K562 (cell line): ENCODE data around the gene CD164. TPM values are rescaled to one million over a fixed set of nuclear protein-coding genes. Genes with fewer than 3 reads are reported as not detected.

ENCODE experiments used
- BDP1 ChIP-seq: IDR thresholded peaks from 3 replicates; pipeline ENCODE4 v1.6.1; 2011; ENCODE audit not compliant: insufficient read length, insufficient read depth
- COPS2 ChIP-seq: fragments of 450-650 bp; conservative IDR thresholded peaks from 2 replicates; pipeline ENCODE4 v1.6.1; 2016; ENCODE audit warnings: mild to moderate bottlenecking, moderate library complexity
- MAZ ChIP-seq, 2 experiments: fragments of 450-650 bp in 1 of 2; sonication (generic) in 1 of 2; formaldehyde crosslinking; IDR thresholded peaks in 1 of 2; conservative IDR thresholded peaks in 1 of 2; 2 replicates each; pipeline versions ENCODE4 v1.4.0 to v1.5.0; 2020; ENCODE audit warnings: mild to moderate bottlenecking in 1 of 2, missing genetic modification reagents in 1 of 2
- POLR2B ChIP-seq: fragments of 450-650 bp; IDR thresholded peaks from 2 replicates; pipeline ENCODE4 v1.6.1; 2018; ENCODE audit warnings: low read depth; ENCODE audit not compliant: partially characterized antibody
- ZNF347 ChIP-seq: fragments of 450-650 bp; formaldehyde crosslinking; IDR thresholded peaks from 2 replicates; pipeline ENCODE4 v1.4.0; 2020; ENCODE audit warnings: low read depth, mild to moderate bottlenecking, moderate library complexity
- ZSCAN29 ChIP-seq: fragments of 450-650 bp; IDR thresholded peaks from 2 replicates; pipeline ENCODE4 v1.6.1; 2017
- polyA plus RNA-seq, 8 experiments: library from polyadenylated mRNA; depleted of rRNA in 4 of 8; stranded (reverse) in 5 of 8; unstranded in 3 of 8; fragments of >200 nt; fragmentation: Nextera tagmentation in 2 of 8; fragmentation: Illumina TruSeq in 1 of 8; extraction: Ambion mirVana in 2 of 8; extraction: Trizol in 1 of 8; gene quantifications; 2 replicates each; pipeline versions ENCODE4 v1.2.1 to v1.2.3, GENCODE V29; 2011 to 2014; ENCODE audit warnings: inconsistent platforms in 1 of 8, missing spikeins in 1 of 8
- total RNA-seq, 7 experiments: library from RNA; depleted of rRNA in 6 of 7; stranded (reverse); fragments of >200 nt in 6 of 7; fragmentation: Illumina TruSeq in 2 of 7; extraction: Trizol in 2 of 7; gene quantifications; 2 replicates each; pipeline versions ENCODE4 v1.2.1 to v1.2.3, GENCODE V29; 2011 to 2021; ENCODE audit warnings: low replicate concordance in 1 of 7
- TF ChIP-seq, protein P1 (sequence below): fragments of 450-650 bp; IDR thresholded peaks from 2 replicates; pipeline ENCODE4 v1.7.1; 2018; ENCODE audit warnings: mild to moderate bottlenecking, low read depth; ENCODE audit not compliant: partially characterized antibody
- TF ChIP-seq, protein P2 (sequence below), 2 experiments: fragments of 450-650 bp; IDR thresholded peaks; 2 replicates each; pipeline ENCODE4 v1.6.1; 2016; ENCODE audit warnings: mild to moderate bottlenecking in 2 of 2, borderline replicate concordance in 1 of 2, low read depth in 1 of 2, moderate library complexity in 1 of 2
- TF ChIP-seq, protein P3 (sequence below): fragments of 250-450 bp; sonication (Bioruptor Pico); IDR thresholded peaks from 2 replicates; pipeline ENCODE4 v1.8.0; 2021; ENCODE audit warnings: borderline replicate concordance, mild to moderate bottlenecking, moderate library complexity; ENCODE audit not compliant: poor library complexity, severe bottlenecking
- TF ChIP-seq, protein P4 (sequence below): fragments of 450-650 bp; IDR thresholded peaks from 2 replicates; pipeline ENCODE4 v1.6.1; 2016; ENCODE audit warnings: low read depth, mild to moderate bottlenecking, moderate library complexity
- TF ChIP-seq, protein P5 (sequence below): fragments of 200-800 bp; sonication (Bioruptor generic); IDR thresholded peaks from 2 replicates; pipeline ENCODE4 v1.6.1; 2017; ENCODE audit warnings: missing genetic modification characterization, missing compliant biosample characterization

Gene CD164
- total and polyA plus RNA-seq, 9 of the 15 experiments (the other 6 are each of a cell fraction or from before 2014, with no cell fraction given): 79.5 to 317 (median 165) TPM

DNA sequence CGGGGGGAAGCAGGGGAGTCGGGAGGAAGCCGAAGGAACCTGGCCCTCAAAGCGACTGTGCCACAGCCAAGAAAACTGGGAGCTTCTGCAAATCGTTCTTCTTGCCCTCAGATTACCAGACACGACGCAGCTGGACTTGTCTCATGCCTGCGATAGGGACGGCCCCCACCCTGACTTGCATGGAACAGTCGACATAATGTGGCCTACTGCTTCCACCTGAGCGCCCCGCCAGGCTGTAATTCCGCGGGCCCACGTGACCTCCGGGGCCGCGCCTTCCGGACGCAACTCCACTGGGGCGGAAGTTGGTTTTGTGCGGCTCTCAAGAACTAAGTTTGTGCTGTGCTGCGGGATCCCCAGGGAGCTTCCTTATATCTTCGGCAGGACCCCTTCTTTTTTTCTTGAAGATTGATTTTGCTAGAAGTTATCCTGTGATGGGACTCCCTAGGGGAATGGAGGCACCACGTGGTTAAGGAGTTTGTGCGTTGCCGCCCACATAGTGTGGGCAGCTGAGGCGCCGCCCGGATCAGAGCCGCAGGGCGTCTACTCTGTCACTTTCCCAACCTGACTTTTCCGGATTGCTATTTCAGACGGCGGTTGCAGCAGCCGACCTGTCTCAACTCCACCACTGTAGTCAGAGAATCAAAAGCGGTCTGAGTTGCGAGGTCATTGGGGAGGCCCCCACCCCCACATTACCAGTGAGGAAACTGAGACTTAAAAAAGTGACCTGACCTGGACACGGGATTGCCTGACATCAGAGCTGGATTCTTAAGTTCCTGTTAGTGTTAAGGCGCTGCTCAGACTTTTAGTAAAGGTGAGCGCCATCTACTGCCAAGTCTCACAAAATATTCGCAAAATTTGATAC lies 540 bp upstream of the CD164 start (continued):
- TF ChIP-seq, protein P1, sequence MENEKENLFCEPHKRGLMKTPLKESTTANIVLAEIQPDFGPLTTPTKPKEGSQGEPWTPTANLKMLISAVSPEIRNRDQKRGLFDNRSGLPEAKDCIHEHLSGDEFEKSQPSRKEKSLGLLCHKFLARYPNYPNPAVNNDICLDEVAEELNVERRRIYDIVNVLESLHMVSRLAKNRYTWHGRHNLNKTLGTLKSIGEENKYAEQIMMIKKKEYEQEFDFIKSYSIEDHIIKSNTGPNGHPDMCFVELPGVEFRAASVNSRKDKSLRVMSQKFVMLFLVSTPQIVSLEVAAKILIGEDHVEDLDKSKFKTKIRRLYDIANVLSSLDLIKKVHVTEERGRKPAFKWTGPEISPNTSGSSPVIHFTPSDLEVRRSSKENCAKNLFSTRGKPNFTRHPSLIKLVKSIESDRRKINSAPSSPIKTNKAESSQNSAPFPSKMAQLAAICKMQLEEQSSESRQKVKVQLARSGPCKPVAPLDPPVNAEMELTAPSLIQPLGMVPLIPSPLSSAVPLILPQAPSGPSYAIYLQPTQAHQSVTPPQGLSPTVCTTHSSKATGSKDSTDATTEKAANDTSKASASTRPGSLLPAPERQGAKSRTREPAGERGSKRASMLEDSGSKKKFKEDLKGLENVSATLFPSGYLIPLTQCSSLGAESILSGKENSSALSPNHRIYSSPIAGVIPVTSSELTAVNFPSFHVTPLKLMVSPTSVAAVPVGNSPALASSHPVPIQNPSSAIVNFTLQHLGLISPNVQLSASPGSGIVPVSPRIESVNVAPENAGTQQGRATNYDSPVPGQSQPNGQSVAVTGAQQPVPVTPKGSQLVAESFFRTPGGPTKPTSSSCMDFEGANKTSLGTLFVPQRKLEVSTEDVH: peak; percentile 66
- TF ChIP-seq ZNF347 (CRISPR knock-in tag): no peak
- TF ChIP-seq BDP1: no peak
- TF ChIP-seq, protein P2, sequence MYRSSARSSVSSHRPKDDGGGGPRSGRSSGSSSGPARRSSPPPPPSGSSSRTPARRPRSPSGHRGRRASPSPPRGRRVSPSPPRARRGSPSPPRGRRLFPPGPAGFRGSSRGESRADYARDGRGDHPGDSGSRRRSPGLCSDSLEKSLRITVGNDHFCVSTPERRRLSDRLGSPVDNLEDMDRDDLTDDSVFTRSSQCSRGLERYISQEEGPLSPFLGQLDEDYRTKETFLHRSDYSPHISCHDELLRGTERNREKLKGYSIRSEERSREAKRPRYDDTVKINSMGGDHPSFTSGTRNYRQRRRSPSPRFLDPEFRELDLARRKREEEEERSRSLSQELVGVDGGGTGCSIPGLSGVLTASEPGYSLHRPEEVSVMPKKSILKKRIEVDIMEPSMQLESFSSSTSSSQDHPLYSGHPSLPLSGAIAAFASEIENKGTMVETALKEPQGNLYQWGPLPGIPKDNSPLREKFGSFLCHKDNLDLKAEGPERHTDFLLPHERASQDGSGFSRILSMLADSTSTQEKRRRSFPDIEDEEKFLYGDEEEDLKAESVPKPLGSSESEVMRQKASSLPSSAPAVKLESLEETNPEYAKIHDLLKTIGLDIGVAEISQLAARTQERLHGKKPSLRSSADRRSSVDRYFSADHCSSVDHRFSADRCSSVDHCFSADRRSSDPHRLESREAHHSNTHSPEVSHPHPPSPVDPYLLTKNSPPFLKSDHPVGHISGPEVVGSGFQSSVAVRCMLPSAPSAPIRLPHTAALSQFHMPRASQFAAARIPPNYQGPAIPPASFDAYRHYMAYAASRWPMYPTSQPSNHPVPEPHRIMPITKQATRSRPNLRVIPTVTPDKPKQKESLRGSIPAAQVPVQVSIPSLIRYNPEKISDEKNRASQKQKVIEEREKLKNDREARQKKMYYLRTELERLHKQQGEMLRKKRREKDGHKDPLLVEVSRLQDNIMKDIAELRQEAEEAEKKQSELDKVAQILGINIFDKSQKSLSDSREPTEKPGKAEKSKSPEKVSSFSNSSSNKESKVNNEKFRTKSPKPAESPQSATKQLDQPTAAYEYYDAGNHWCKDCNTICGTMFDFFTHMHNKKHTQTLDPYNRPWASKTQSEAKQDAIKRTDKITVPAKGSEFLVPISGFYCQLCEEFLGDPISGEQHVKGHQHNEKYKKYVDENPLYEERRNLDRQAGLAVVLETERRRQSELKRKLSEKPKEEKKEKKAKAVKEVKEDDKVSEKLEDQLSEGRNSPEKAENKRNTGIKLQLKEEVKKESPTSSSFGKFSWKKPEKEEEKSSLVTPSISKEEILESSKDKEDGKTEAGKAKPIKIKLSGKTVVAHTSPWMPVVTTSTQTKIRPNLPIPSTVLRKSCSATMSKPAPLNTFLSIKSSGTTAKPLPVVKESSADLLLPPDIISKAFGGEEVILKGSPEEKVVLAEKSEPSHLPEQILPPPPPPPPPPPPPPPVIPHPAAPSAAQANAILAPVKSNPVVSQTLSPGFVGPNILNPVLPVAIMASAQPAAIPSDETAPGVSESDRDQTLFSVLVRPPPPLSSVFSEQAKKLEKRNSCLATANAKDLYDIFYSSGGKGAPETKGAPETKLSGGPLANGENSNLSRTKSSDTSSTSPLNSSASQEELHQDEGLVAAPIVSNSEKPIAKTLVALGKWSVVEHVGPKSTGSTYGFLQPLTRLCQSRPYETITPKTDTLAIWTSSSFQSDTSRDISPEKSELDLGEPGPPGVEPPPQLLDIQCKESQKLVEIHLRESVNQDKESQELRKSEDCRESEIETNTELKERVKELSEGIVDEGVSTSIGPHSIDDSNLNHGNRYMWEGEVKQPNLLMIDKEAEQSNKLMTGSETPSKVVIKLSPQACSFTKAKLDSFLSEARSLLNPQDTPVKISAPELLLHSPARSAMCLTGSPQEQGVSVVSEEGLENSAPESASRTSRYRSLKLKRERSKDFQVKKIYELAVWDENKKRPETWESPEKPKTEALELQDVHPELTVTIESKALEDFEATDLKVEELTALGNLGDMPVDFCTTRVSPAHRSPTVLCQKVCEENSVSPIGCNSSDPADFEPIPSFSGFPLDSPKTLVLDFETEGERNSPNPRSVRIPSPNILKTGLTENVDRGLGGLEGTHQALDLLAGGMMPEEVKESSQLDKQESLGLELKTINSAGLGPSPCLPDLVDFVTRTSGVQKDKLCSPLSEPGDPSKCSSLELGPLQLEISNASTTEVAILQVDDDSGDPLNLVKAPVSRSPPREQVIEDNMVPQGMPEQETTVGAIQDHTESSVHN (IDR thresholded peaks at IDR 0.05; ENCODE audit: borderline replicate concordance in 1 of 2, low read depth in 1 of 2): peak in 1 of 2 experiments; percentile 56; a peak in 2 of 4 replicates
- peak; percentile 55; the same call in 1 of the 2 replicates for TF ChIP-seq ZSCAN29
- TF ChIP-seq, protein P3, sequence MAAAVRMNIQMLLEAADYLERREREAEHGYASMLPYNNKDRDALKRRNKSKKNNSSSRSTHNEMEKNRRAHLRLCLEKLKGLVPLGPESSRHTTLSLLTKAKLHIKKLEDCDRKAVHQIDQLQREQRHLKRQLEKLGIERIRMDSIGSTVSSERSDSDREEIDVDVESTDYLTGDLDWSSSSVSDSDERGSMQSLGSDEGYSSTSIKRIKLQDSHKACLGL (CRISPR knock-in tag): peak; percentile 87
- TF ChIP-seq, protein P4, sequence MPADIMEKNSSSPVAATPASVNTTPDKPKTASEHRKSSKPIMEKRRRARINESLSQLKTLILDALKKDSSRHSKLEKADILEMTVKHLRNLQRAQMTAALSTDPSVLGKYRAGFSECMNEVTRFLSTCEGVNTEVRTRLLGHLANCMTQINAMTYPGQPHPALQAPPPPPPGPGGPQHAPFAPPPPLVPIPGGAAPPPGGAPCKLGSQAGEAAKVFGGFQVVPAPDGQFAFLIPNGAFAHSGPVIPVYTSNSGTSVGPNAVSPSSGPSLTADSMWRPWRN: 0 out of 2 replicates have a peak, but pooled peaks have one; percentile 40
- peak; percentile 71 to 80; a peak in 3 of 4 replicates for TF ChIP-seq MAZ (CRISPR knock-in tag; conservative IDR thresholded peaks at IDR 0.05 in 1 of 2, IDR thresholded peaks at IDR 0.05 in 1 of 2)
- TF ChIP-seq, protein P5, sequence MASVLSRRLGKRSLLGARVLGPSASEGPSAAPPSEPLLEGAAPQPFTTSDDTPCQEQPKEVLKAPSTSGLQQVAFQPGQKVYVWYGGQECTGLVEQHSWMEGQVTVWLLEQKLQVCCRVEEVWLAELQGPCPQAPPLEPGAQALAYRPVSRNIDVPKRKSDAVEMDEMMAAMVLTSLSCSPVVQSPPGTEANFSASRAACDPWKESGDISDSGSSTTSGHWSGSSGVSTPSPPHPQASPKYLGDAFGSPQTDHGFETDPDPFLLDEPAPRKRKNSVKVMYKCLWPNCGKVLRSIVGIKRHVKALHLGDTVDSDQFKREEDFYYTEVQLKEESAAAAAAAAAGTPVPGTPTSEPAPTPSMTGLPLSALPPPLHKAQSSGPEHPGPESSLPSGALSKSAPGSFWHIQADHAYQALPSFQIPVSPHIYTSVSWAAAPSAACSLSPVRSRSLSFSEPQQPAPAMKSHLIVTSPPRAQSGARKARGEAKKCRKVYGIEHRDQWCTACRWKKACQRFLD (CRISPR knock-in tag): peak; percentile 55; the same call in 1 of the 2 replicates
- no peak for TF ChIP-seq COPS2
- TF ChIP-seq POLR2B: peak; percentile 48
